ENCODE data around the gene IPO8.

IPO8 gene

GRCh38 chr12:30695199-30696102, at the start of gene IPO8:
TSS of gene IPO8 (minus strand) at chr12:30695869. CDS start at chr12:30695647, 222 bp downstream.
- peak within 1 kb of the TSS; percentile 89 for H3K27ac Mint-ChIP-seq
- CTCF ChIA-PET: interaction anchor here (0.7 to 1.1 kb wide), 3 partner anchors 29 to 539 kb away, joined by 3 read pairs; no protein-coding TSS in a partner anchor
- no peaks in the 10 kb centered on the region for H3K9me3 Mint-ChIP-seq
- H3K27me3 Mint-ChIP-seq: peaks cover 5% of the 10 kb centered on the region
- peak; percentile 91 for DNase-seq
- H3K4me1 Mint-ChIP-seq: peaks cover 34% of the 10 kb centered on the region
- H3K36me3 Mint-ChIP-seq: peaks cover 5% of the 10 kb centered on the region
- H3K4me3 Mint-ChIP-seq: peak within 1 kb of the TSS; percentile 98

- peaks cover 9% of the 10 kb centered on the region for H3K36me3 Mint-ChIP-seq
- no peaks in the 10 kb centered on the region for H3K9me3 Mint-ChIP-seq
- no peaks in the 10 kb centered on the region for H3K27me3 Mint-ChIP-seq
- no peaks in the 10 kb centered on the region for H3K4me1 Mint-ChIP-seq
- no peak overlapping the region for H3K27ac Mint-ChIP-seq
- CTCF ChIA-PET: no interaction called here
- DNase-seq: no peak
- no peak overlapping the region for H3K4me3 Mint-ChIP-seq
These were observed 48.7 kb upstream of the IPO8 start for GRCh38 chr12:30744321-30744720.

- CTCF ChIA-PET: no interaction called here
- DNase-seq: no peak
- Mint-ChIP-seq H3K4me1 (no peaks in the 10 kb centered on the region), H3K4me3 (no peak overlapping the region), H3K9me3 (no peaks in the 10 kb centered on the region), H3K36me3 (peaks cover 14% of the 10 kb centered on the region), H3K27me3 (no peaks in the 10 kb centered on the region), H3K27ac (no peak overlapping the region)
These were observed 44.6 kb upstream of the IPO8 start for GRCh38 chr12:30740274-30740673.

GRCh38 chr12:30739020-30739419, 43.4 kb upstream of the IPO8 start:
- Mint-ChIP-seq H3K4me1 (no peaks in the 10 kb centered on the region), H3K27ac (no peak overlapping the region), H3K36me3 (peaks cover 19% of the 10 kb centered on the region), H3K27me3 (no peaks in the 10 kb centered on the region), H3K9me3 (no peaks in the 10 kb centered on the region), H3K4me3 (no peak overlapping the region)
- no peak for DNase-seq
- CTCF ChIA-PET: no interaction called here

GRCh38 chr12:30732954-30733637, 37.4 kb upstream of the IPO8 start:
- no peaks in the 10 kb centered on the region for H3K4me1 Mint-ChIP-seq
- no peak overlapping the region for H3K4me3 Mint-ChIP-seq
- DNase-seq: no peak
- H3K36me3 Mint-ChIP-seq: peaks cover 15% of the 10 kb centered on the region
- CTCF ChIA-PET: no interaction called here
- no peaks in the 10 kb centered on the region for H3K9me3 Mint-ChIP-seq
- H3K27me3 Mint-ChIP-seq: no peaks in the 10 kb centered on the region
- no peak overlapping the region for H3K27ac Mint-ChIP-seq

GRCh38 chr12:30730011-30730410, 34.3 kb upstream of the IPO8 start:
- H3K9me3 Mint-ChIP-seq: no peaks in the 10 kb centered on the region
- no peaks in the 10 kb centered on the region for H3K4me1 Mint-ChIP-seq
- CTCF ChIA-PET: no interaction called here
- no peak for DNase-seq
- no peak overlapping the region for H3K4me3 Mint-ChIP-seq
- H3K27me3 Mint-ChIP-seq: no peaks in the 10 kb centered on the region
- H3K27ac Mint-ChIP-seq: no peak overlapping the region
- peaks cover 10% of the 10 kb centered on the region for H3K36me3 Mint-ChIP-seq

GRCh38 chr12:30729547-30729946, 33.9 kb upstream of the IPO8 start:
- no peaks in the 10 kb centered on the region for H3K27me3 Mint-ChIP-seq
- no peaks in the 10 kb centered on the region for H3K4me1 Mint-ChIP-seq
- H3K27ac Mint-ChIP-seq: no peak overlapping the region
- no peak for DNase-seq
- peaks cover 7% of the 10 kb centered on the region for H3K36me3 Mint-ChIP-seq
- H3K4me3 Mint-ChIP-seq: no peak overlapping the region
- CTCF ChIA-PET: no interaction called here
- H3K9me3 Mint-ChIP-seq: no peaks in the 10 kb centered on the region

GRCh38 chr12:30726647-30727046, 31.0 kb upstream of the IPO8 start:
- CTCF ChIA-PET: interaction anchor here (0.6 kb wide), 1 partner anchor 11 kb away, joined by 3 read pairs; no protein-coding TSS in a partner anchor
- Mint-ChIP-seq H3K4me3 (no peak overlapping the region), H3K9me3 (no peaks in the 10 kb centered on the region), H3K36me3 (peaks cover 9% of the 10 kb centered on the region), H3K4me1 (no peaks in the 10 kb centered on the region), H3K27me3 (no peaks in the 10 kb centered on the region), H3K27ac (no peak overlapping the region)
- no peak for DNase-seq

- CTCF ChIA-PET: no interaction called here
- H3K4me1 Mint-ChIP-seq: no peaks in the 10 kb centered on the region
- H3K9me3 Mint-ChIP-seq: no peaks in the 10 kb centered on the region
These were observed 30.1 kb upstream of the IPO8 start for GRCh38 chr12:30725739-30726138.

GRCh38 chr12:30719060-30719459, 23.4 kb upstream of the IPO8 start:
- Mint-ChIP-seq H3K9me3 (no peaks in the 10 kb centered on the region), H3K4me1 (no peaks in the 10 kb centered on the region), H3K27me3 (no peaks in the 10 kb centered on the region), H3K4me3 (no peak overlapping the region), H3K27ac (no peak overlapping the region), H3K36me3 (peaks cover 7% of the 10 kb centered on the region)
- CTCF ChIA-PET: no interaction called here
- no peak for DNase-seq

More at GRCh38 chr12:30725739-30726138, 30.1 kb upstream of the IPO8 start:
- Mint-ChIP-seq H3K4me3 (no peak overlapping the region), H3K27ac (no peak overlapping the region), H3K27me3 (no peaks in the 10 kb centered on the region), H3K36me3 (peaks cover 11% of the 10 kb centered on the region)
- DNase-seq: no peak

- H3K36me3 Mint-ChIP-seq: peaks cover 7% of the 10 kb centered on the region
These were observed 12.1 kb upstream of the IPO8 start for GRCh38 chr12:30707613-30708342.

GRCh38 chr12:30706476-30706875, 10.8 kb upstream of the IPO8 start:
- no peak overlapping the region for H3K27ac Mint-ChIP-seq
- no peaks in the 10 kb centered on the region for H3K27me3 Mint-ChIP-seq
- H3K4me3 Mint-ChIP-seq: no peak overlapping the region
- H3K36me3 Mint-ChIP-seq: peaks cover 7% of the 10 kb centered on the region
- CTCF ChIA-PET: no interaction called here
- no peak for DNase-seq
- H3K4me1 Mint-ChIP-seq: no peaks in the 10 kb centered on the region
- H3K9me3 Mint-ChIP-seq: no peaks in the 10 kb centered on the region

More at GRCh38 chr12:30707613-30708342, 12.1 kb upstream of the IPO8 start:
- Mint-ChIP-seq H3K4me1 (no peaks in the 10 kb centered on the region), H3K27me3 (no peaks in the 10 kb centered on the region), H3K4me3 (no peak overlapping the region), H3K27ac (no peak overlapping the region), H3K9me3 (no peaks in the 10 kb centered on the region)
- no peak for DNase-seq
- CTCF ChIA-PET: interaction anchor here (0.6 kb wide), 1 partner anchor 12 kb away, joined by 3 read pairs; no protein-coding TSS in a partner anchor

- no peaks in the 10 kb centered on the region for H3K9me3 Mint-ChIP-seq
- H3K36me3 Mint-ChIP-seq: no peaks in the 10 kb centered on the region
- DNase-seq: no peak
- H3K4me3 Mint-ChIP-seq: no peak overlapping the region
- H3K4me1 Mint-ChIP-seq: peaks cover 5% of the 10 kb centered on the region
- CTCF ChIA-PET: interaction anchor here (1.1 kb wide), 1 partner anchor 11 kb away, joined by 3 read pairs; no protein-coding TSS in a partner anchor
- H3K27ac Mint-ChIP-seq: no peak overlapping the region
- H3K27me3 Mint-ChIP-seq: peaks cover 5% of the 10 kb centered on the region
These were observed 5.4 kb upstream of the IPO8 start for GRCh38 chr12:30701056-30701455.

- H3K4me3 Mint-ChIP-seq: no peak overlapping the region
- no peak for DNase-seq
- H3K27ac Mint-ChIP-seq: no peak overlapping the region
- H3K4me1 Mint-ChIP-seq: peaks cover 7% of the 10 kb centered on the region
- H3K36me3 Mint-ChIP-seq: peaks cover 1% of the 10 kb centered on the region
- H3K27me3 Mint-ChIP-seq: peaks cover 5% of the 10 kb centered on the region
- no peaks in the 10 kb centered on the region for H3K9me3 Mint-ChIP-seq
- CTCF ChIA-PET: interaction anchor here (1.1 kb wide), 1 partner anchor 10 kb away, joined by 3 read pairs; no protein-coding TSS in a partner anchor
These were observed 4.7 kb upstream of the IPO8 start for GRCh38 chr12:30700216-30700900.

All from activated naive CD4-positive, alpha-beta T cell treated with anti-CD3 and anti-CD28 coated beads, Interleukin-2, amount 10 ng/mL, durations not matched to agents 7 days and 5 days (primary cell).